Measurements from ENCODE around the gene PCK1. TPM values are rescaled to one million over a fixed set of nuclear protein-coding genes. Genes with fewer than 3 reads are reported as not detected.

The PCK1 gene
- total RNA-seq, 1 experiment from 2014 or later, result 0.49 TPM

GRCh38 chr20:57546956-57547649 is 13.8 kb upstream of the PCK1 start:
- H3K27ac ChIP-seq (ENCODE audit: low read depth, low read length), result no peak overlapping the region
- POLR2A ChIA-PET, result no interaction called here
- intact Hi-C loops (cut with micrococcal nuclease), result no loop called here
- DNase-seq (ENCODE audit: low read depth, low spot score), result no peak
- BruUV-seq (replicated peaks), result no TSS peak
- no peaks in the 10 kb centered on the region for H4K20me1 ChIP-seq (ENCODE audit: insufficient read depth)
- H3K9me2 ChIP-seq (ENCODE audit: insufficient read depth), result no peaks in the 10 kb centered on the region
- RAD21 ChIA-PET (ENCODE audit: low non-redundant PET in 1 of 2, low total read pairs in 2 of 2, uncharacterized antibody in 2 of 2, unreplicated experiment in 2 of 2), result no interaction called here
- peaks cover 7% of the 10 kb centered on the region in 2 experiments for H3K4me1 ChIP-seq (ENCODE audit: control insufficient read depth in 1 of 2, insufficient read depth in 2 of 2, low read length in 2 of 2)
- peak; percentile 85 for ATAC-seq
- H3K36me3 ChIP-seq (ENCODE audit: control insufficient read depth in 1 of 2, insufficient read depth in 2 of 2, low read length in 2 of 2), result no peaks in the 10 kb centered on the region
- H3K9ac ChIP-seq (ENCODE audit: low read length), result no peak overlapping the region
- H3K4me3 ChIP-seq (replicated peaks in 1 of 2; ENCODE audit: low read depth in 1 of 2, low read length in 2 of 2), result no peak overlapping the region
- H2AFZ ChIP-seq (ENCODE audit: low read depth, low read length, poor library complexity, severe bottlenecking), result no peak overlapping the region
- H3K9me3 ChIP-seq (ENCODE audit: control insufficient read depth in 1 of 2, insufficient read depth in 1 of 2, low read depth in 1 of 2, low read length in 2 of 2), result no peaks in the 10 kb centered on the region
- 0 out of 2 replicates have a peak overlapping the region, but pooled peaks have one; percentile 18 for H3K4me2 ChIP-seq (ENCODE audit: low read length)
- TF ChIP-seq, protein P1, sequence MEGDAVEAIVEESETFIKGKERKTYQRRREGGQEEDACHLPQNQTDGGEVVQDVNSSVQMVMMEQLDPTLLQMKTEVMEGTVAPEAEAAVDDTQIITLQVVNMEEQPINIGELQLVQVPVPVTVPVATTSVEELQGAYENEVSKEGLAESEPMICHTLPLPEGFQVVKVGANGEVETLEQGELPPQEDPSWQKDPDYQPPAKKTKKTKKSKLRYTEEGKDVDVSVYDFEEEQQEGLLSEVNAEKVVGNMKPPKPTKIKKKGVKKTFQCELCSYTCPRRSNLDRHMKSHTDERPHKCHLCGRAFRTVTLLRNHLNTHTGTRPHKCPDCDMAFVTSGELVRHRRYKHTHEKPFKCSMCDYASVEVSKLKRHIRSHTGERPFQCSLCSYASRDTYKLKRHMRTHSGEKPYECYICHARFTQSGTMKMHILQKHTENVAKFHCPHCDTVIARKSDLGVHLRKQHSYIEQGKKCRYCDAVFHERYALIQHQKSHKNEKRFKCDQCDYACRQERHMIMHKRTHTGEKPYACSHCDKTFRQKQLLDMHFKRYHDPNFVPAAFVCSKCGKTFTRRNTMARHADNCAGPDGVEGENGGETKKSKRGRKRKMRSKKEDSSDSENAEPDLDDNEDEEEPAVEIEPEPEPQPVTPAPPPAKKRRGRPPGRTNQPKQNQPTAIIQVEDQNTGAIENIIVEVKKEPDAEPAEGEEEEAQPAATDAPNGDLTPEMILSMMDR (IDR thresholded peaks at IDR 0.05 in 2 of 3, conservative IDR thresholded peaks at IDR 0.05 in 1 of 3; ENCODE audit: borderline replicate concordance in 1 of 3, insufficient read depth in 1 of 3, low read depth in 2 of 3, low read length in 2 of 3), result no peak
- TF ChIP-seq, protein P2, sequence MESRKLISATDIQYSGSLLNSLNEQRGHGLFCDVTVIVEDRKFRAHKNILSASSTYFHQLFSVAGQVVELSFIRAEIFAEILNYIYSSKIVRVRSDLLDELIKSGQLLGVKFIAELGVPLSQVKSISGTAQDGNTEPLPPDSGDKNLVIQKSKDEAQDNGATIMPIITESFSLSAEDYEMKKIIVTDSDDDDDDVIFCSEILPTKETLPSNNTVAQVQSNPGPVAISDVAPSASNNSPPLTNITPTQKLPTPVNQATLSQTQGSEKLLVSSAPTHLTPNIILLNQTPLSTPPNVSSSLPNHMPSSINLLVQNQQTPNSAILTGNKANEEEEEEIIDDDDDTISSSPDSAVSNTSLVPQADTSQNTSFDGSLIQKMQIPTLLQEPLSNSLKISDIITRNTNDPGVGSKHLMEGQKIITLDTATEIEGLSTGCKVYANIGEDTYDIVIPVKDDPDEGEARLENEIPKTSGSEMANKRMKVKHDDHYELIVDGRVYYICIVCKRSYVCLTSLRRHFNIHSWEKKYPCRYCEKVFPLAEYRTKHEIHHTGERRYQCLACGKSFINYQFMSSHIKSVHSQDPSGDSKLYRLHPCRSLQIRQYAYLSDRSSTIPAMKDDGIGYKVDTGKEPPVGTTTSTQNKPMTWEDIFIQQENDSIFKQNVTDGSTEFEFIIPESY (IDR thresholded peaks at IDR 0.05; ENCODE audit: extremely low read depth, insufficient replicate concordance, low read length), result no peak
- TF ChIP-seq FOSL1 (IDR thresholded peaks at IDR 0.05; ENCODE audit: low read depth), result no peak
- TF ChIP-seq TCF7L2 (IDR thresholded peaks at IDR 0.05; ENCODE audit: borderline replicate concordance, extremely low read depth, insufficient read depth, insufficient read length), result peak; percentile 66
- TF ChIP-seq POLR2AphosphoS5 (IDR thresholded peaks at IDR 0.05; ENCODE audit: low read depth, low read length), result no peak
- peaks cover 37% of the 10 kb centered on the region for H3K27me3 ChIP-seq (ENCODE audit: insufficient read depth, low read length)
- CTCF ChIA-PET, result no interaction called here
- no peaks in the 10 kb centered on the region for H3K79me2 ChIP-seq (ENCODE audit: insufficient read depth, low read length)

All from HCT116 (cell line).